22Rv1 (cell line): Measurements from ENCODE around the gene DMBT1.

Experiments
- H3K27ac ChIP-seq: fragments of 450-650 bp; 2 replicates; pipeline ENCODE4 v1.5.1; 2017
- CTCF ChIP-seq: fragments of 450-650 bp; IDR thresholded peaks from 2 replicates; pipeline ENCODE4 v1.5.1; 2017; ENCODE audit warnings: mild to moderate bottlenecking
- ZFX ChIP-seq: fragments of 450-650 bp; IDR thresholded peaks from 2 replicates; pipeline ENCODE4 v1.6.1; 2017; ENCODE audit warnings: antibody characterized with exemption, borderline replicate concordance

Gene DMBT1

GRCh38 chr10:122519144-122519543 is 41.4 kb upstream of the DMBT1 start:
- no peak overlapping the region for H3K27ac ChIP-seq
- TF ChIP-seq CTCF (no peak), ZFX (no peak)

DNA sequence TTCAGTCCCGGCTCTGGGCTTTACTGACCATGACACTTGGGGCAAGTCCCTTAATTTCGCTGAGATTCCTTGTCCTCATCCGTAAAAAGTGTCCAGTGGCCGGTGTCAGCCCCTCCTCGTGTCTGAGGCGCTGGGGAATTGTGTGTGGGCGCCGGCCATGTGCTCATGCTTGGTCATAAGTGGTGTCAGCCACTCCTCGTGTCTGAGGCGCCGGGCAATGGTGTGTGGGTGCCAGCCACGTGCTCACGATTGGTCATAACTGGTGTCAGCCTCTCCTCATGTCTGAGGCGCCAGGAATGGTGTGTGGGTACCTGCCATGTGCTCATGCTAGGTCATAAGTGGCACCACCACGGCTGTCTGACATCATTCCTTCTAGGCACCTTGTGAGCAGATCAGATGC is 40.7 kb upstream of the DMBT1 start:
- TF ChIP-seq ZFX: no peak
- TF ChIP-seq CTCF: no peak
- no peak overlapping the region for H3K27ac ChIP-seq

DNA sequence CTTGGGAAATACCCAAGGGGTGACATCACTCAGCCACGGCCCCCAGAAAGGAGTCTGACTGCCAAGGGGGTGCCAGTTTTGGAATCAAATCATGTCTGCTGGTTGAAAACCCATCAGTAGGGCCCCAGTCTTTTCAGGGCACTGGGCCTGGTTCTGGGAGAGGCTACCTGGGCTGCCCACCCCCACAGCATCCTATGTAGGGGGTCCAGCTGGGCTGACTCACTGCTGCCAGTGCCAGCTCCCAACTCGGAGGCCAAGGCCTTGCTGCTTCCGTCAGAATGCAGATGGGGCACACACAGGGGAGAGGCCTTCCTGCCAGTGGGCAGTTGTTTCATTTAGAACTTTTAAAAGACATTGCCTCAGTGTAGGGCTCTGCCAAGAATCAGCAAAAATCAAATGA is 39.5 kb upstream of the DMBT1 start:
- TF ChIP-seq CTCF (no peak), ZFX (no peak)
- H3K27ac ChIP-seq: no peak overlapping the region

DNA sequence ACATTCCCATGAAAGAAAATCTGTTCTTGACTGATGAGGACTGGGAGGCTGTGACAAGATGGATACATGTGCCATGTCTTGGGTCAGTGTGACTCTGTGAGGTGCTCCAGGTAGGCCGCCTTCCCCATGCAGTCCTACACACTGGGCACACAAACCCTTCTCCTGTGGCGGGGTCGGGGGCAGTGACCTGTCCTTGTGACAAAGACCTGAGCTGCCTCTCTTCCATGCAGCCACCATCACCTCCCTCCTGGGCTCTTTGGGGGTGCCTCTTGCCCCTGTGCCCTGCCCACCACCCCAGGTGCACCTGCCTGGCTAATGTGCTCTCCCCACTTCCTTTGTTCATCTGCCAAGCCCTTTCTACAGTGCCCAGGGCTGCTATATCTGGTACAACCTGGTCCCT is 35.7 kb upstream of the DMBT1 start:
- no peak for TF ChIP-seq ZFX
- no peak for TF ChIP-seq CTCF
- no peak overlapping the region for H3K27ac ChIP-seq

DNA sequence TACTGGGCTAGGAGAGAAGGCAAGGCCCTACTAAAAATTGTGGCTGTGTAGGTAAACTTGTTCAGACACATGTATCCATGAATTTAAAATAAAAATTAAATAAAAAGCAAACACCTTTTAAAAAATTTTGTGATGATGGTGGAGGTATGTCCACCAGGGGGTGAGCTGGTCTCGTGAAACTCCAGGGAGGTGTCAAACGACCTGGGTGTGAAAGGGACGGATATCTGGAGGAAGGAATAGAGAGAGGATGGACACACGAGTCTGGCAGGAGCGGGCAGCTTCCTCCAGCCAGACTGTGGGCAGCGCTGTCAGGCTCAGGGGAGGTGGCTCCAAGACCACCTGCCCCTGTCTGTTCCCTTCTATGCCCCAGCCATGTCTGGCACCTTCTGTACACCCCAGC is 34.8 kb upstream of the DMBT1 start:
- TF ChIP-seq CTCF (no peak), ZFX (no peak)
- H3K27ac ChIP-seq: no peak overlapping the region

- TF ChIP-seq ZFX (no peak), CTCF (no peak)
These were observed 33.7 kb upstream of the DMBT1 start for GRCh38 chr10:122526892-122527291.

DNA sequence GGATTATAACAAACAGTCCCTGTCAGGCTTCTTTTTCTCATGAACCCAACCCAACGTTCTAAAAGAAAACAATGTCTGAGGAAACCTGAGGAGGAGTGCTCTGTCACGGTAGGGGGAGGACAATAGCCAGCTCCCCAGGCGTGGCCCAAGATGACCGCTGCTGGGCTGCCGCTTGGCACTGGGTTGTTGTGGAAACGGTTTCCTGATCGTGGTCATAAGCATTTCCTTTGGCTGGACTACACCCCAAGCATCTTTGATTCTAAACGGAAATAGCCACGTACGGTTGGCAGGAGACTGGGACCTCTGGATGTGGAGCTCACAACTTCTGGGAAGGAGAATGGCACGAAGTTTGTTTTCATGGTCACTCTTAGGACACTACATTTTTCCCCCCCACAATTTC is 30.4 kb upstream of the DMBT1 start:
- H3K27ac ChIP-seq: no peak overlapping the region
- TF ChIP-seq CTCF: no peak
- no peak for TF ChIP-seq ZFX

More at GRCh38 chr10:122526892-122527291, 33.7 kb upstream of the DMBT1 start:
- no peak overlapping the region for H3K27ac ChIP-seq
